Activated CD4-positive, alpha-beta T cell treated with anti-CD3 and anti-CD28 coated beads for 4 hours (primary cell): ENCODE measurements around the gene LRRK1.

Experiments used
- DNase-seq, 2 donors: peaks; one replicate each; pipeline ENCODE4 v3.0.0-alpha.2; 2020

The LRRK1 gene

DNA sequence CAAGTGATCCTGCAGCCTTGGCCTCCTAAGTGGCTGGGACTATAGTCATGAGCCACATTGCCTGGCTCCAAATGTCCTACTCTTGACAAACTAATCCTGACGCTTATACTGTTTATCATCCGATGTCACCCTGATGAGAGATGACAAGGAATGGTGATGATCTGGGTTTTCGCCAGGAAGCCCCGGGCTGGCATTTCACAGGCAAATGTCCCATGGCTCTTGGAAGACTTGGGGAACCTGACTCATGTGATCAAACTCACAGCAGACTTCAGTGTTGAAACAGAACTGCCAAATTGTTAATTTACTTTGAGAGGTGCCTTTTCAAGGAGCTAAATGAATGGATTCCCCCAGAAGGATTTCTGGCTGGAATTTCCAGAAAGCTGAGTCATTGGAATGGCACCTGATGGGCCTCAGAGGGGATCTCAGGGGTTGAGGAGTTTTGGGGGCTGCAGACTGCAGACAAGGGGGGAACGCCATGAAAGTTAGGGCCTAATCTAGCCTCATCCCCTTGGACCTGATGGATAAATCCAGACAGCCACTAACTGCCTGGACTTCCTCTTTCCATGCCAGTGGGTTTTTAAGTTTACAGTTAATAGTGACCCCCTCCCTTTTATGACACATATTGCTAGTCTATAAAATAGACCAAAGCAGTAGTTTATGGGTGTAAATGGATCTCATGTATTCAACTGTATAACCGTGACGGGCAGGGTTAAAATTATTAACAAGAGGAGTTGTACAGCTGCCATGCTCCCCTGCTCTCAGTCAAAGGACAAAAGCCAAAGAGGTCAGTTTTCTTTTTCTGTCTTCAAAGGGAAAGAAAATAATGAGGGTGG lies 186.1 kb downstream of the LRRK1 start:
- no peak for DNase-seq

DNA sequence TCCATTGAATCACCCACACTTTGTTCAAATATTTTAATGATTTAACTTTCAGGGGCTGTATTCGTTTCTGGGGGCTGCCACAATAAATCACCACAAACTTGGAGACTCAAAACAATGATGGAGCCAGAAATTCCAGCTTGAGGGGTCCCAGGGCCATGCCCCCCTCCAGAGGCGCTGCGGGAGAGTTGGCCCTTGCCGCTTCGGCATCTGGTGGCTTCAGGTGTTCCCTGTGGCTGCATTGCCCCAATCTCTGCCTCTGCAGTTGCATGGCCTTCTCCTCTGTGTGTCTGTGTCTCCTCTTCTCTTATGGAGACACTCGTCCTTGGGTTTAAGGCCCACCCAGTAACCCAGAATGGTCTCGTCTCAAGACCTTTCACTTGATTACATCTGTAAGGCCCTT lies 187.9 kb downstream of the LRRK1 start:
- DNase-seq, result no peak

- DNase-seq, result no peak
Measured at GRCh38 chr15:101107625-101108460, 188.7 kb downstream of the LRRK1 start.

DNA sequence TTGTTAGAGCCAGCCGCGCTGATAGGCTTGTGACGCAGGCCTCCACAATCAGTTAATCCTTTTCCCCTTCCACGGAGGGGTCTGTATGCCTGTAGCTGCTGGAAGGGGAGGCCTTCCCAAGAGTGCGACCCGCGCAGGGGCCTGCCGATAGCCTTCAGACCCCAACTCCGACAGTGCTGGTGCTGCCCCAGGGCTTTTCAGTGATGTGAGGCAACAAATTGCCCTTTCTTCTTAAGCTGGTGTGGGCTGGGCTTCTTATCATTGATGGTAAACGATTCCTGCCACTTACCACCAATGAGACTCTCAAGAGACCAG lies 189.3 kb downstream of the LRRK1 start:
- no peak for DNase-seq

GRCh38 chr15:101108791-101109190 lies 189.6 kb downstream of the LRRK1 start:
- DNase-seq, result no peak

- DNase-seq, result no peak
Measured at GRCh38 chr15:101110681-101111569, 191.8 kb downstream of the LRRK1 start.

DNA sequence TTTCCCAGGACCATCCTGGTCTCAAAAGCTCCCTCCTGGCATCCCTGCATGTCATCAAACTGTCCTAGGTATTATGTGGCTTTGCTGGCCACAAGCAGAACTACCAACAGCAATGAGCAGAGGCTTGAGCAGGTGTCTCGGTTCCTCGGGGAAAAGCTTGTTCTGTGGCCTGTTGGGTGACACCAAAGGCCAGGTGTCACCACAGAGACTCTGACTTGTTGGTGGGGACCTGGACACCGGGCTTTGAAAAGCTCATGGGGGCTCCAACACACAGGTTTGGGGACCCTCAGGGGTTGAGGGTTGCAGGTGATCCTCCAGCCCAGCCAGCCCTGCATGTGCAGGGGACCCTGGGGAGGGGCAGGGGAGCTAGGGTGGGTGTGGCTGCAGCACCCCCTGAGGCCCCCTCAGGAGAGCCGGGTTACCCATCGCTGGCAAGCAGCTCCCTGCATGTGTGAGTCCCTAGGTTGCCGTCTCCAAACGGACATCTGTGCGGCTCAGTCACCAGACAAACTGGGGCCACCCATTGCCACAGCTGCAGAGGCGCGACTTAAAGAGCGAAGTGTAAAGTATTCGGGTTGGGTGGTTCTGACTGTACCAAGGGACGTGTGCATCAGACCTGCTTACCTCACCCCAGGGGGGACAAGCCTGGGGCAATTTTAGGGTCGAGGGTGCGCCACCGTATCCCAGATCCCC lies 192.6 kb downstream of the LRRK1 start:
- no peak for DNase-seq

DNA sequence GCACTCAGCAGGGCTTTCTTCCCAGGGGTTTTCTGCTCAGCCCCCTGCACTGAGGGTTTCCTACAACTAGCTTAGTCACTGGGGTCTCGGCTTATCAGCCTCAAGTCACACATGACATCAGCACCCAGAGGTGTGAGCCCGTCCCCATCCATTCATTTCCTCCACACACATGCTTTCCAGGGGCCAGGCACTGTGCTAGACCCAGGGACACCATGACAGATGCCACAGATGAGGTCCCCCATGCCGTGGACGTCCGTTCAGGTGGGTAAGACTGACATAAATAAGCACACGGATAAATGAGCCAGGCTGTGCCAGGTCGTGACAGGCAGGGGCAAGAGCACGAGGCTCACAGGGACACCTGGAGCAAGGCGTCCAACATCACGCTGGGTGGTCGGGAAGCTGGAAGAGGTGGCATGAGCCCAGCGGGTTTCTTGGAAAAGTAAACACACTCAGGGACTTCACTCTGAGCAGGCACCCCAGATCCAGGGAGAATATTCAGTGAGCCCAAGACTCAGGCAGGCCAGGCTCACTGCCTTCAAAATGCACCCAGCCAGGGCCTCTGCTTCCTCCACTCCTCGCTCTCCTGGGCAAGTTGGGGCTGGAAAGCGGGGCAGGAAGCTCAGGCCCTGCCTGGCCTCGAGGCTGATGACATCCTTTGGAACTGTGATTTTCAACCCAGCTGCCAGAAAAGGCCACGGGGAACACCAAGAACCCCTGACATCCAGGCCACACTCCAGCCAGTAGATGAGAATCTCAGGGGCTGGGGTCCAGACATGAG lies 193.4 kb downstream of the LRRK1 start:
- no peak for DNase-seq

DNA sequence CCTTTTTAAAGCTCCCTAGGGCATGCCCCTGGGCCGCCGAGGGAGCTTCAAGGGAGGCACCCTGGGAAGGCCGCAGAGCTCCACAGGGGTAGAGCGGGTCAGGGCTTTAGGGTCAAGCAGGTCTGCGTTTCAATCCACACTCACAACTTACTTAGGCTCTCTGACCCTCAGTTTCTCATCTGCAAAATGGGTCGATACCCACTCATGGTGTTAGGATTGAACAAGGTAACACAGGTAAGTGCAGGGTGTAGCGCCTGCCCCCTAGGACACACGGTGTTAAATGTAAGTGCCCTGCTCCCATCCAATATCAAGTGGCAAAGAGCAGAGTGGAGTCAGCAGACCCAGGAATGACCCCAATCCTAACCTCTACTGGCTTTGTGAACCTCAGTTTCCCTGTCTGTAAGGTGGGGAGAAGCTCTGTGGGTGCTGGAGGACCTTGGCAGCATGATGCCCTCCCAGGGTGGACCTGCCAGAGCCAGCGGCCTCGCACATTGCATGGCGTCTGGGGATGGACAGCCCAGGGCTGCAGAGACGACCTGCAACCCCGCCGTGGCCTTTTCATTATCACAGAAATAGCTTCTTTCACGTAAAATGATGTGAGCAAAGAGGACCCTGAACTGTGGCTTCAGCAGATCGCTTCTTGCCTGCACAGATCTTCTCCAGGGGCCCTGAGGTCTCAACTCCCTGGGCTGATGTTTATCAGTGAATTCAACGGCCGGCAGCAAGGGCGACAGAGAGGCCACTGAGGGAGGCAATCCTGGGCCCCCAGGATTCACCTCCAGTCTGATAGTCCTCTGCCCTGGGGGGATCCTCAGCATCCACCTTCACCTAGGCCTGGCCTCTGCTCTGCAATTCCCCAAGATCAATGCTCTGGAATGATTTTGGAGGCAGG lies 194.2 kb downstream of the LRRK1 start:
- DNase-seq, result no peak

DNA sequence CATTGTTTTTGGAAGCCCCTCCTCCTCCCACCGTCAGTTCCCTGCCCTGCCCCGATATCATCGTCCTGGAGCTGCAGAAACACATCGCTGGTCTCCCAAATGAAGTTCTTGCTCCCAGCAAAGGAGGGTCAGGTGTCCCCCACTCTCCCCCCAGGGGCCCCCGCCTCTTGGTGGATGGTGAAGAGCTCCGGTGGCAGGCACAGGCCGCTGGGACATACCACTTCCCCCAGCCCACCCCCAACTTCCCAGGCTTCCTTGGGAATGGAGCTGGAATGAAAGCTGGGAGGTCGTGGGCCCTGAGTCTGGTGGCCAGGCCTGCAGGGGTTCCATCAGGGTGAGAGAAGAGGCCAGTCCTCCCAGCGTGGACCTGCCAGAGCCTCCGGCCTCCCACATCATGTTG lies 195.0 kb downstream of the LRRK1 start:
- DNase-seq, result no peak

- DNase-seq, result no peak
Measured at GRCh38 chr15:101114610-101115009, 195.5 kb downstream of the LRRK1 start.

GRCh38 chr15:101115393-101115785 lies 196.2 kb downstream of the LRRK1 start:
- DNase-seq, result no peak

DNA sequence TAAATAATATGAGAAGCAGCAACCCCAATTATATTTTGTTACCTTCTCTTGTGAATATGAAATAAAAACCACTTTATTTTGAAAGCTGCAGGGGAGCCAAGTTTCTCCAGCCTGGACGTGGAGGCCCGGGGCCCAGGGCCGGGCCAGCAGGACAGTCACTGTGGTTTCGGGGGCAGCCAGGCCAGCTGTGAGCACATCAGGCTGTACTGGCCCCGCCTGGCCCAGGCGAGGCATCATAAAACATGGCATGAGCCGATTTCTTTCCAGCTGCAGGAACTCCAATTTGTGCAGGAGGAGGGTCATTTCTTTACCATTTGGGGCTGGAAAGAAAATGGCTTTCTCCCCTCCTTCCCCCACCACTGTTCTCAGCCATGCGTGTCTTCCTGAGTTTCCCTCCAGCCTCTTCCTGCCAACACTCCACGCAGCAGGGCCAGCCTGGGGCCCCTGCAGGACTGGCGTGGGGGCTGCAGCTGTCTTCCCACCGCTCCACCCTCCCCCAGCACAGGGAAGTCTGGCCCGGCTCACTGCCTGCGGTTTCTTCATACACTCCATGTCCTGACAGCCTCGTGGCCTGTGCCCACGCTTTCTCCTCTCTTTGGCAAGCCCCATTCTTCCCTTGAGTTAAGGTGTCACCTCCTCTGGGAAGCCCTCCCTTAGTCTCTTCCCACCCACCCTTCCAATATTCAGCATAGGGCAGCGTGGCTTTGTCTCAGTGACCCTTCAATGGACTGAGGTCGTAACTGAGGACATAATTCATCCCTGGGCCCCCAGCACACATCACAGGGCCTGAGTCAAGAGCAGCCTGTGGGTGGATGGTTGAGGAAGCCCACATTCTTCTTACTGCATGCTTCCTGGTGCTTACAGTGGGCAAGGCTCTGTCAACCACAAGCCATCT lies 196.9 kb downstream of the LRRK1 start:
- no peak for DNase-seq

DNA sequence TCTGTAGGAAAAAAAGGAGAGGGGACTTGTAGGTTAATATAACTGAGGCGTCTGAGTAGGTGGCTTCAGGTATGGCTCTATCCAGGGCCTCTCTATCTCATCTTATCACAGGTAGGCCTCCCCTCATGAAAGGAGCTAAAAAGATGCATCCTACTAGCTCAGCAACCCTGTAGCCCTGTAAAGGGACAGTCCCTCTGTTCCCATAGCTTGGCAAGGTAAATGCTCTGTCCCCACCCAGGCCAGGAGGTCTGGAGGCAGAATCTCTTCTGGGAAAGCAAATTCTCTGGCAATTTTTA lies 197.5 kb downstream of the LRRK1 start:
- DNase-seq, result no peak

GRCh38 chr15:101118116-101118515 lies 199.0 kb downstream of the LRRK1 start:
- DNase-seq, result no peak

DNA sequence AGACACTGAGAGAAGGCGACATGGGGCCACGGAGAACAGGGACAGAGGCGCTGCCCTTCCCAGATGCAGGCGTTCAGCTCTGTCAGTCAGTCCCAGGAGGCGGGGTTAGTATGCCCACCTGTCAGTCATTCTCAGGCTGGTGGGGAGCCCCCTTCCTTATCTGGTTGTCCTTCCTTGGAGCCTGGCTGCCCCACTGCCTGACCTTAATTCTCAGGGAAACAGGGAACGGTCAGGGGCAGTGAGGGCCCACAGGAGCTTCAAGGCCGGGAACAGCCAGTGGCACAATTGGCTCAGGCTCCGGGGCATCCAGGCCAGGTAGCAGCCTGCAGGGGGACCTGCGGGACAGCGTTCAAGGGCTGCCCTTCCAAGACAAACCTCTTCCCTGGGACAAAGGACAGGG lies 199.5 kb downstream of the LRRK1 start:
- no peak for DNase-seq

GRCh38 chr15:101119181-101119580 lies 200.0 kb downstream of the LRRK1 start:
- DNase-seq, result no peak
